Cardiac muscle cell (in vitro differentiated cells and primary cell): Measurements from ENCODE around the gene HEXD. TPM values are rescaled to one million over a fixed set of nuclear protein-coding genes. Genes with fewer than 3 reads are reported as not detected.
"Not testable (repeated sequence)": the region's sequence is repeated elsewhere in the genome, so short reads cannot be mapped to it uniquely, and the experiment has no call there.

Source experiments
- DNase-seq, 2 donors: peaks; one replicate each; pipeline versions ENCODE4 v3.0.0 to v3.0.0-alpha.2; 2010 to 2017; ENCODE audit warnings: low read depth in 1 of 2, low spot score in 1 of 2
- H3K27ac ChIP-seq: fragments of 200-600 bp; sonication (generic); 2 replicates; pipeline ENCODE4 v1.5.1; 2016
- H3K27me3 ChIP-seq: fragments of 200-600 bp; sonication (generic); 2 replicates; pipeline ENCODE4 v1.6.0; 2016; ENCODE audit warnings: control low read depth
- H3K36me3 ChIP-seq: fragments of 200-600 bp; sonication (generic); 2 replicates; pipeline ENCODE4 v1.5.1; 2016; ENCODE audit warnings: control low read depth
- H3K4me1 ChIP-seq: fragments of 200-600 bp; sonication (generic); 2 replicates; pipeline ENCODE4 v1.8.1; 2017; ENCODE audit warnings: low read depth, mild to moderate bottlenecking, mixed run types
- H3K4me3 ChIP-seq: fragments of 200-600 bp; sonication (generic); 2 replicates; pipeline ENCODE4 v1.5.1; 2016; ENCODE audit warnings: mild to moderate bottlenecking
- H3K9me3 ChIP-seq: fragments of 200-600 bp; sonication (generic); 2 replicates; pipeline ENCODE4 v1.5.1; 2017; ENCODE audit warnings: low read depth, mild to moderate bottlenecking, control low read depth
- CTCF ChIP-seq: IDR thresholded peaks from 2 replicates; pipeline ENCODE4 v1.5.1; 2012; ENCODE audit warnings: low read depth, mild to moderate bottlenecking, low read length
- polyA plus RNA-seq: library from polyadenylated mRNA; unstranded; fragments of >200 nt; fragmentation: Nextera tagmentation; extraction: Ambion mirVana; gene quantifications from 2 replicates; pipeline ENCODE4 v1.2.1, GENCODE V29; 2016
- total RNA-seq: library from RNA; depleted of rRNA; stranded (reverse); fragments of >200 nt; gene quantifications from 2 replicates; pipeline ENCODE4 v1.2.3, GENCODE V29; 2016

The HEXD gene
- total and polyA plus RNA-seq, 2 experiments from 2014 or later: 49.9 to 58.0 TPM

- Histone ChIP-seq H3K9me3 (no peaks in the 10 kb centered on the region), H3K27ac (no peak overlapping the region), H3K4me3 (peak overlapping the region; percentile 29), H3K36me3 (no peaks in the 10 kb centered on the region), H3K27me3 (peaks cover 21% of the 10 kb centered on the region), H3K4me1 (peaks cover 11% of the 10 kb centered on the region)
- TF ChIP-seq CTCF: no peak
- peak in 1 of 2 donors; percentile 30 for DNase-seq
These were observed 45.7 kb upstream of the HEXD start for GRCh38 chr17:82372249-82373071.

DNA sequence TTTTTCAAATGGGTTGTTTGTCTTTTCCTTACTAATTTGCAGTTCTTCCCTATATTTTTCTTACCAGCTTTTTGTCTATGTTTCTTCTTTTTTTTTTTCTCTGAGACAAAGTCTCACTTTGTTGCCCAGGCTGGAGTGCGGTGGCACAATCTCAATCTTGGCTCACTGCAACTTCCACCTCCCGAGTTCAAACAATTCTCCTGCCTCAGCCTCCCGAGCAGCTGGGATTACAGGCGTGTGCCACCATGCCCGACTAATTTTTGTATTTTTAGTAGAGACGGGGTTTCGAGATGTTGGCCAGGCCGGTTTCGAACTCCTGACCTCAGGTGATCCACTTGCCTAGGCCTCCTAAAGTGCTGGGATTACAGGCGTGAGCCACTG, 45.1 kb upstream of the HEXD start:
- Histone ChIP-seq H3K27me3 (peaks cover 21% of the 10 kb centered on the region), H3K4me1 (peaks cover 11% of the 10 kb centered on the region)
- not testable (repeated sequence) for H3K9me3 ChIP-seq, DNase-seq, H3K36me3 ChIP-seq, H3K27ac ChIP-seq, H3K4me3 ChIP-seq

DNA sequence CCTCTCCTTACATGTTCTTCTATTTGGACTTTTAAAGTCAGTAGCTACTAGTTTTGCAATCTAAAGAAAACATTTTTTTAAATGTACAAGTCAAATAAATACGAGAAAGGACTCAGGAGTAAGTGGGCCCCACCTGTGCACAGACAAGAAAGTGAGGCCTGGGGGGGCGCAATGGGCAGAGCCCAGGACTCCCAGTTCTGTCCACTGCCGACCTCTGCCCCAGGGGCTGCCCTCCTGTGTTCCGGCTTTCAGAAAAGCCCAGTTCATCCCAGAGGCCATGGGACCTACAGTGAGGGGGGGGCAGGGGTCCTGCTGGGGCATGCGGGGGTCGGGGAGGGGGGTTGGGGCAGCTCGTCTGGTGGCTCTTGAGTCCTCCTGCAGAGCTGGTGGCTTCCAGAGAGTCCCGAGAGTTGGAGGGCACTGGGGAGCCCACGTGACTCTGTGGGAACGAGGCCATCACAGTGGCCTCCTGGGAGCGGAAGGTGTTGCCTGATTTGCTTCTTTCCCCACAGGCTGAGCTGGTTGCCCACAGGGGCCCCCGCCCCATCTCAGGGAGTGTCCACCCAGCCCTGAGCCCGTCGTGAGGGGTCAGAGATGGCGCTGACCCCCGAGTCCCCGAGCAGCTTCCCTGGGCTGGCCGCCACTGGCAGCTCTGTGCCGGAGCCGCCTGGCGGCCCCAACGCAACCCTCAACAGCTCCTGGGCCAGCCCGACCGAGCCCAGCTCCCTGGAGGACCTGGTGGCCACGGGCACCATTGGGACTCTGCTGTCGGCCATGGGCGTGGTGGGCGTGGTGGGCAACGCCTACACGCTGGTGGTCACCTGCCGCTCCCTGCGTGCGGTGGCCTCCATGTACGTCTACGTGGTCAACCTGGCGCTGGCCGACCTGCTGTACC, 44.2 kb upstream of the HEXD start:
- Histone ChIP-seq H3K36me3 (no peaks in the 10 kb centered on the region), H3K27me3 (peaks cover 23% of the 10 kb centered on the region), H3K4me1 (peaks cover 11% of the 10 kb centered on the region), H3K27ac (no peak overlapping the region), H3K9me3 (no peaks in the 10 kb centered on the region), H3K4me3 (no peak overlapping the region)
- DNase-seq: no peak
- TF ChIP-seq CTCF: no peak

DNA sequence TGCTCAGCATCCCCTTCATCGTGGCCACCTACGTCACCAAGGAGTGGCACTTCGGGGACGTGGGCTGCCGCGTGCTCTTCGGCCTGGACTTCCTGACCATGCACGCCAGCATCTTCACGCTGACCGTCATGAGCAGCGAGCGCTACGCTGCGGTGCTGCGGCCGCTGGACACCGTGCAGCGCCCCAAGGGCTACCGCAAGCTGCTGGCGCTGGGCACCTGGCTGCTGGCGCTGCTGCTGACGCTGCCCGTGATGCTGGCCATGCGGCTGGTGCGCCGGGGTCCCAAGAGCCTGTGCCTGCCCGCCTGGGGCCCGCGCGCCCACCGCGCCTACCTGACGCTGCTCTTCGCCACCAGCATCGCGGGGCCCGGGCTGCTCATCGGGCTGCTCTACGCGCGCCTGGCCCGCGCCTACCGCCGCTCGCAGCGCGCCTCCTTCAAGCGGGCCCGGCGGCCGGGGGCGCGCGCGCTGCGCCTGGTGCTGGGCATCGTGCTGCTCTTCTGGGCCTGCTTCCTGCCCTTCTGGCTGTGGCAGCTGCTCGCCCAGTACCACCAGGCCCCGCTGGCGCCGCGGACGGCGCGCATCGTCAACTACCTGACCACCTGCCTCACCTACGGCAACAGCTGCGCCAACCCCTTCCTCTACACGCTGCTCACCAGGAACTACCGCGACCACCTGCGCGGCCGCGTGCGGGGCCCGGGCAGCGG, 43.4 kb upstream of the HEXD start:
- Histone ChIP-seq H3K27me3 (peaks cover 27% of the 10 kb centered on the region), H3K9me3 (no peaks in the 10 kb centered on the region), H3K36me3 (no peaks in the 10 kb centered on the region), H3K4me1 (peaks cover 11% of the 10 kb centered on the region), H3K4me3 (no peak overlapping the region), H3K27ac (no peak overlapping the region)
- TF ChIP-seq CTCF: no peak
- no peak for DNase-seq

DNA sequence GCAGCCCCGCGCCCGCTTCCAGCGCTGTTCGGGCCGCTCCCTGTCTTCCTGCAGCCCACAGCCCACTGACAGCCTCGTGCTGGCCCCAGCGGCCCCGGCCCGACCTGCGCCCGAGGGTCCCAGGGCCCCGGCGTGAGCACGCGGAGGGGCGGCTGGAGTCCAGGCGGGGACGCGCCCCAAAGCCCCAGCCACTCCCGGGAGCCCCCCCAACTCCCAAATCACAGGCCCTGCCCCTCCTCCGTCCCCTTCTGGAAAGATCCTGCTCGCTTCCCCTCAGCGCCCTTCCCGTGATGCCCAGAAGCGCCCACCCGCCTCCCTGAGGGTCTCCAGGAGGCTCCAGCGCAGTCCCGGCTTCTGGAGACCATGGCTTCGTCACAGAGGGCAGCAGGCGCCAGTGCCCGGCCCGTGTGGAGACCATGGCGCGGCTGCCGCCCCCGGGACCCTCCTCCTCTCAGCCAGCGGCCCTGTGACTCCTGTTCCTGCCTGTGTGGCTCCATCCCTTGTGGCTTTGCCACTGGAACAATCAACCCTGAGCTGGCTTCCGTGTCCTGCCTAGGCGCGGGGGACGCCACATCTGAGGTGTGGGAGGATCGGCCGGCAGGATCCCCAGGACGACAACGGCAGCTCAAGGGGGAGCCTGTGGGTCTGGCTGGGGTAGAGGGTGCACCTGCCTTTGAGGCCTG, 42.6 kb upstream of the HEXD start:
- Histone ChIP-seq H3K27ac (no peak overlapping the region), H3K36me3 (no peaks in the 10 kb centered on the region), H3K4me1 (peaks cover 11% of the 10 kb centered on the region), H3K27me3 (peaks cover 30% of the 10 kb centered on the region), H3K4me3 (no peak overlapping the region), H3K9me3 (no peaks in the 10 kb centered on the region)
- no peak for DNase-seq
- TF ChIP-seq CTCF: no peak
